ENCODE results near the gene TRPM1.

TRPM1 gene

GRCh38 chr15:31049682-31050615 is 51.6 kb downstream of the TRPM1 start:
- no peak for DNase-seq (ENCODE audit: low read depth in 2 of 2)

- DNase-seq (ENCODE audit: low read depth in 2 of 2), result no peak
Observed at GRCh38 chr15:31049111-31049510, 52.4 kb downstream of the TRPM1 start.

GRCh38 chr15:31047437-31047836 is 54.1 kb downstream of the TRPM1 start:
- DNase-seq (ENCODE audit: low read depth in 2 of 2), result no peak

GRCh38 chr15:31046759-31047359 is 54.7 kb downstream of the TRPM1 start:
- no peak for DNase-seq (ENCODE audit: low read depth in 2 of 2)

GRCh38 chr15:31045606-31046005 is 55.9 kb downstream of the TRPM1 start:
- no peak for DNase-seq (ENCODE audit: low read depth in 2 of 2)

GRCh38 chr15:31042751-31043150 is 58.8 kb downstream of the TRPM1 start:
- no peak for DNase-seq (ENCODE audit: low read depth in 2 of 2)

- no peak for DNase-seq (ENCODE audit: low read depth in 2 of 2)
Observed at GRCh38 chr15:31041610-31042009, 59.9 kb downstream of the TRPM1 start.

GRCh38 chr15:31040611-31041010 is 60.9 kb downstream of the TRPM1 start:
- DNase-seq (ENCODE audit: low read depth in 2 of 2), result no peak

- no peak for DNase-seq (ENCODE audit: low read depth in 2 of 2)
Observed at GRCh38 chr15:31039961-31040360, 61.6 kb downstream of the TRPM1 start.

- no peak for DNase-seq (ENCODE audit: low read depth in 2 of 2)
Observed at GRCh38 chr15:31037731-31038477, 63.6 kb downstream of the TRPM1 start.

GRCh38 chr15:31036783-31037182 is 64.7 kb downstream of the TRPM1 start:
- DNase-seq (ENCODE audit: low read depth in 2 of 2), result no peak

- no peak for DNase-seq (ENCODE audit: low read depth in 2 of 2)
Observed at GRCh38 chr15:31035610-31036009, 65.9 kb downstream of the TRPM1 start.

- no peak for DNase-seq (ENCODE audit: low read depth in 2 of 2)
Observed at GRCh38 chr15:31034152-31034551, 67.4 kb downstream of the TRPM1 start.

- DNase-seq (ENCODE audit: low read depth in 2 of 2), result no peak
Observed at GRCh38 chr15:31032961-31033371, 68.6 kb downstream of the TRPM1 start.

- DNase-seq (ENCODE audit: low read depth in 2 of 2), result no peak
Observed at GRCh38 chr15:31031471-31032067, 70.0 kb downstream of the TRPM1 start.

- no peak for DNase-seq (ENCODE audit: low read depth in 2 of 2)
Observed at GRCh38 chr15:31027910-31028578, 73.5 kb downstream of the TRPM1 start.

GRCh38 chr15:31025996-31026395 is 75.5 kb downstream of the TRPM1 start:
- no peak for DNase-seq (ENCODE audit: low read depth in 2 of 2)

GRCh38 chr15:31024979-31025378 is 76.5 kb downstream of the TRPM1 start:
- DNase-seq (ENCODE audit: low read depth in 2 of 2), result no peak

- no peak for DNase-seq (ENCODE audit: low read depth in 2 of 2)
Observed at GRCh38 chr15:31024330-31024729, 77.2 kb downstream of the TRPM1 start.

GRCh38 chr15:31023841-31024240 is 77.7 kb downstream of the TRPM1 start:
- no peak for DNase-seq (ENCODE audit: low read depth in 2 of 2)

GRCh38 chr15:31021067-31021665 is 80.4 kb downstream of the TRPM1 start:
- no peak for DNase-seq (ENCODE audit: low read depth in 2 of 2)

Measured in stimulated activated CD4-positive, alpha-beta T cell treated with anti-CD3 and anti-CD28 coated beads, Interleukin-1b, Interleukin-23, amount 100 ng/mL, for 1 hour (primary cell).